GM10266 (cell line): ENCODE results near the gene TDRKH.

ENCODE experiments used
- DNase-seq: peaks from one replicate; pipeline ENCODE4 v3.0.0; 2012; ENCODE audit errors: extremely low spot score
- TF ChIP-seq, protein P1 (sequence below): IDR thresholded peaks from 2 replicates; pipeline ENCODE4 v1.5.1; 2012; ENCODE audit warnings: mild to moderate bottlenecking, low read depth; ENCODE audit not compliant: control insufficient read depth, insufficient read depth; ENCODE audit errors: missing control alignments

The TDRKH gene, protein sequence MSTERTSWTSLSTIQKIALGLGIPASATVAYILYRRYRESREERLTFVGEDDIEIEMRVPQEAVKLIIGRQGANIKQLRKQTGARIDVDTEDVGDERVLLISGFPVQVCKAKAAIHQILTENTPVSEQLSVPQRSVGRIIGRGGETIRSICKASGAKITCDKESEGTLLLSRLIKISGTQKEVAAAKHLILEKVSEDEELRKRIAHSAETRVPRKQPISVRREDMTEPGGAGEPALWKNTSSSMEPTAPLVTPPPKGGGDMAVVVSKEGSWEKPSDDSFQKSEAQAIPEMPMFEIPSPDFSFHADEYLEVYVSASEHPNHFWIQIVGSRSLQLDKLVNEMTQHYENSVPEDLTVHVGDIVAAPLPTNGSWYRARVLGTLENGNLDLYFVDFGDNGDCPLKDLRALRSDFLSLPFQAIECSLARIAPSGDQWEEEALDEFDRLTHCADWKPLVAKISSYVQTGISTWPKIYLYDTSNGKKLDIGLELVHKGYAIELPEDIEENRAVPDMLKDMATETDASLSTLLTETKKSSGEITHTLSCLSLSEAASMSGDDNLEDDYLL

DNA sequence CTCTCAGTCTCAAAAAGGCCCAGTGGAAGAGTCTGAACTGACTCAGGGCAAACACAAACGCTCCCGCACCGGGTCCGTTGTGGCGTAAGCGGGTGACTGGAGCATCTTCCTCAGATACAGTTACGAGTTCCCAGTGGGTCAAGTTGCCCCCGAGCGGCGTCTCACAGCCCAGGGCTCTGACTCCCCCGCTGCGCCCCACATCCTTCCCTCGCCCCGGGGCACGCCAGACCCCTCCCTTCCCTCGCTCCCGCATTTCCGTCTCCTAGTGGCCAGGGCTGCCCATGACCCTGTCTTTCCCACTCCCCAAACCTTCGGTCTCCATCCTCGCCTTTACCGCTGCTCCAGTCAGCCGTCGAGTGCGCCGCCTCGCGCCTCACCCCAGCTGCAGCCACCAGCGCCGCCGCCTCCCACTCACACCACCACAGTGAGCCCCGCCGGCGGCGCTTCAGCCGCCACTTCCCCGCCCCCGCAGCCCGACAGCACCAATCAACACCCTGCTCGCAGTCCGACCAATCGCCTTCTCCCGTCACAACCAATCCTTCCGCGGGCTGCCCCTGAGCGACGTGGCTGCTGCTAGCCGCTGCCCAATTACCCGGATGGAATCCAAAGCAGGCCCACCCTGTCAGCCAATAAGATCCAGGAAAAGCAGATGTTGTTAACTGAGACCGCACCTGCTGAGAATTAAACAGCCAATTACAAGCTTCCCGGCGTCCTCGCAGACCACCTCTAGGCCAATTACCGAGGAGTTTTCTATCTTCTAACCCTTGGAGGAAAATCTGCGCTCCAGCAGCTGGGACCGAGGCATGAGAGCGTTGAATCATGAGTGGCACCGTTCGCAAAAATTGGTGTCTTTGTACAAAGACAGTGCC lies at the start of gene TDRKH:
Gene TDRKH (minus strand): TSS at position 430 of the 869 bp plus-strand sequence. CDS start 7,478 bp downstream, outside the sequence.
- DNase-seq = peak; percentile 99

DNA sequence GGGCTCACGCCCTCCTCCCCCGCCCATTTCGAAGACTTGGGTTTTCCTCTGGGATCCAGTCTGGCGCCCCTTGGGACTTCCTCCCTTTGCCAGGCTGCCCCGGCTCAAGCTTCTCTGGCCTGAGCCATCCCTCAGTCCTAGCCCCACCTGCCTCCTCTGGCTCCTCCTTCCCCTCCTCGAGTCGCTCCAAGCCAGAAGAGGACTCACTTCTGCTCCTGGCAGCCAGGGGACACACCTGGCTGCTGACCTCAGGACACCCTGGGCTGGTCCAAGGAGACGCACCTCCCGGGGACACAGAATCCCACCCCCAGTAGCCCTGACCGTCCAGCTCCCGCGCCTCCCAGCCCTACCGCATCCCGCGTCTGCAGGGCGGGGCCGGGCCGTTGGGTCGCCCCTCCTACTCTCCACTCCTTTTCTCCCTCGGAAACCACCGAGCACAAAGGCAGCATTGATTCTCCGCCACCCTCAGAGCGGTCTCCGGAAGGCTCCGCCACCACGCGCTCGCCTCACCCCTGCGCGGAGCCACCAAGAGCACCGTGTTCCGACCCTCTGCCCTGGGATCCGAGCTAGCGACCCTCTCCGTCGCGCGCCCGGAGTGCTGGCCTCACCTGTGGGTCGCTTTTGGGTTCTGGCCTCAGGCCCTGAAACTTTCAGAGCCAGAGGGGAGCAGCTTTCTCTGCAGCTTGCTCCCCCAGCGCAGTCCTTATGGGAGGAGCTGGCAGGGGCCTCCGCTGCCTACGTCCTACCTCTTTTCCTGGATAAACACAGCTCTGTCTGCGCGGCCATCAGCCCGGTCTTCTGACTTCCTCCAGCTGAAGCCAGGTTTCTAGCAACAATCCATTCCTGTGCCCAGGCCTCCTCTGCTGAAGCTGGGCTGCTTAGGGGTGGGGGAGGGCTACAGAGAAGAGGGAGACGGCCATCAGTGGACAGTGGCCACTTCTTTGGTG lies 49.4 kb upstream of the TDRKH start, which contains the start of gene C2CD4D:
Gene C2CD4D (minus strand): TSS at position 364 of the 947 bp plus-strand sequence. CDS start 831 bp downstream, outside the sequence.
- DNase-seq = peak; percentile 79
- TF ChIP-seq, protein P1, sequence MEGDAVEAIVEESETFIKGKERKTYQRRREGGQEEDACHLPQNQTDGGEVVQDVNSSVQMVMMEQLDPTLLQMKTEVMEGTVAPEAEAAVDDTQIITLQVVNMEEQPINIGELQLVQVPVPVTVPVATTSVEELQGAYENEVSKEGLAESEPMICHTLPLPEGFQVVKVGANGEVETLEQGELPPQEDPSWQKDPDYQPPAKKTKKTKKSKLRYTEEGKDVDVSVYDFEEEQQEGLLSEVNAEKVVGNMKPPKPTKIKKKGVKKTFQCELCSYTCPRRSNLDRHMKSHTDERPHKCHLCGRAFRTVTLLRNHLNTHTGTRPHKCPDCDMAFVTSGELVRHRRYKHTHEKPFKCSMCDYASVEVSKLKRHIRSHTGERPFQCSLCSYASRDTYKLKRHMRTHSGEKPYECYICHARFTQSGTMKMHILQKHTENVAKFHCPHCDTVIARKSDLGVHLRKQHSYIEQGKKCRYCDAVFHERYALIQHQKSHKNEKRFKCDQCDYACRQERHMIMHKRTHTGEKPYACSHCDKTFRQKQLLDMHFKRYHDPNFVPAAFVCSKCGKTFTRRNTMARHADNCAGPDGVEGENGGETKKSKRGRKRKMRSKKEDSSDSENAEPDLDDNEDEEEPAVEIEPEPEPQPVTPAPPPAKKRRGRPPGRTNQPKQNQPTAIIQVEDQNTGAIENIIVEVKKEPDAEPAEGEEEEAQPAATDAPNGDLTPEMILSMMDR = no peak

More for the DNA sequence above, at the start of gene TDRKH:
- TF ChIP-seq, protein P1 = peak; percentile 59

DNA sequence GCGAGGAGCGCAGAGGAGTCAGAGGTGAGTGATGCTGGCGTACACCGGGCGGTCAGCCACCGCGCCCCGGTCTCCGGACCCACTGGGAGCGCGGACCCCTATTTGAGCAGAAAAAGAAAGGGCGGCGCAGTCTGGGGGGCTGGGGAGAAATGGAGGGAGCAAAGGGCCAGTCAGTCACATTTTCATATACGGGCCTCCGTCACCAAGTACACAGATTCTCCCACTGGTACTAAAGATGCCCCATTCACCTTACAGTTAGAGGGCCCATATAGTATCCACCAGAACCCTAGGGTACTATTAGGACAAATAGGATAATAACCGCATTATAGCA lies 48.7 kb upstream of the TDRKH start:
- DNase-seq = no peak
- TF ChIP-seq, protein P1 = no peak

DNA sequence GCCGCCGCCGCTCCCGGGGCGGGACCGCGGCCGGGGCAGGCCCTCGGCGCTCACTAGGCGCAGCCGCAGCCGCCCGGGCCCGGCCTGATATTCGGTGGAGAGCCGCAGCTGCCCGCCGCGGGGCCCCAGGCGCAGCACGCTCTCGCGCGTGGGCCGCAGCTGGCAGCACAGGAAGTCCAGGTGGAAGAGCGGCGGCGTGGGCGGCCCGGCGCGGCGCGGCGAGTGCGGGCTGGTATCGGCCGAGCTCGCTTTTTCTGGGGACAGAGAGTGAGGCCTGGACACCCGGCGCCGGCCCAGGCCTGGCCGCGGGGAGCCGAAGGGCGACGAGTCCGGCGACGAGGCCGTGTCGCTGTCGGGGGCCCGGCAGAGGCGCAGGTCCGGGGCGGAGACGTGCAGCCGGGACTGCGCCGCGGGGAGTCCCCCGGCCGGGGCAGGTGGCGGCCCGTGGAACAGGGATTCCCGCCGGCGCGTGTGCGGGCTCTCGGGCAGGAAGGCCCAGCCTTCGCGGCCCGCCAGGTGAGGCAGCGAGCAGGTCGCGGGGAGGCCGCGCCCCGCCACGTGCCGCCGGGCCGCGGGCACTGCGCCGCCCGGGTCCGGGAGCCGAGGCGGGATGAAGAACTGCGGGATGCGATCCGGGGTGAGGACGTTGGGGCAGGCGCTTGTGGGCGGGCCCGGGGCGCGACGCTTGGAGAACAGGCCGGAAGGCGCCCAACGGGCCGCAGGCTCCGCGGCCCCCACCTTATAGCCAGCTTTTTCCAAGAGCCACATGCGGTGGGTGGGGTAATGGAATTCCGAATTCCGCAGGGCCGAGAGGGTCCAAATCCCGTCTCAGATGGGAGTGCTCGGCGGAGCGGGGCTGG lies 48.2 kb upstream of the TDRKH start:
- DNase-seq = peak; percentile 81
- TF ChIP-seq, protein P1 = no peak

DNA sequence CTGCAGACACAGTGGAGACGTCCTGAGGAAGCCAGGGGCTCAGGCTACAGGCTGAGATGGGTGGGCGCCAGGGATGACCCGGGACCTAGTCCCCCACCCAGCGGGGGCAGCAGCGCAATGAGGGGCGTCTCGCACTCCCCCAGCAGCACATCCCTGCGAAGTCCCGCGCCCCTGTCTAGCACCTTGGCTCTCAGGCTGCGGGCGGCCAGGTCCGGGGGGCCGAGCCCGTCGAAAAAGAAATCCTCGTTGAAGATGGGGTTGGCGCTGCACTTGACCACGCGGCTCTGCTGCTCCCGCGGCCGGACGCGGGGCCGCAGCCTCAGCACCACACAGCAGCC lies 47.6 kb upstream of the TDRKH start:
- TF ChIP-seq, protein P1 = no peak
- DNase-seq = no peak

DNA sequence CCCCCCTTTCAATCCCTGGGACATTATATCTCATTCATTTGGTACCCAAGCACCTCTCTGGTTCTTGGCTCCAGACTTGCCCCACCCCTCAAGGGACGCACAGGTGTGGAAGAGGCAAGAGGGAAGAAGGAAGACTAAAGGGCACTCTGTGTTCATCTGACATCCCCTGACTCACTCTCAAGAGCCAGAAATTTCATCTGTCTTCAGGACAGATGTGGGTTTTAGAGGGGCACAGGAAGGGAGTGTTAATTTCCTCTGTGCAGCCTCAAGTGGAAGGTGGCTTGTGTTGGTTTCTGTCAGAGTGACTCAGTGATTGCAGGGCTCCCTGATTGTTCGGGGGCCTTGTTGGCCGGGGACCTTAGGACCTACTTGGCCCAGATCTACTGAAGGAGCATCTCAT lies 46.9 kb upstream of the TDRKH start:
- TF ChIP-seq, protein P1 = no peak
- no peak for DNase-seq
